HG02840 (cell line): Measurements from ENCODE around the gene CYB5D1.

Experiments
- ATAC-seq: cut with Tn5 transposase; IDR thresholded peaks from one replicate; pipeline ENCODE4 v1.9.1; 2021; ENCODE audit warnings: mild to moderate bottlenecking, moderate library complexity, moderate number of reproducible peaks; ENCODE audit not compliant: unreplicated experiment, low FRiP score

Gene CYB5D1

DNA sequence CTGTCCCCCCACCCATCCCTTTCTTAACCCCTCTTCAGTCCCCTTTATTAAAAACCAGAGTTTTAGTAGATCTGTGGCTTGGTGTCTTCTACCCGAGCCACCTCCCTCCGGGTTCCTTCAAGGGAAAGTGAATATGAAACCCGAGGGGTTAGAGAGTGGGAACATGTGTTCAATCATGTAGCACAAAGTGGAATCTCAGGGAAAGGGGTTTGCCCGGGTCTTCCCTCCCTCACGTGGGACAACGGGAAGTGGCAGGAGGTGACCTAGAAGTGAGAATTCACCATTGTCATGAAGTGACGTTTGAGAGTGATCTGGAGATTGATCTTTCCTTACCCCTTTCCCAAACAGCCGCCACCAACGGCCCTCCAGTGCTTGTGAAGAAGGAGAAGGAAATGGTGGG is 53.3 kb downstream of the CYB5D1 start:
- ATAC-seq: no peak
